OCI-LY3 (cell line): ENCODE results near the gene BTF3L4.

Source experiments
- H2AFZ ChIP-seq: fragments of 200-600, 300-600 bp; shearing (Covaris generic); 2 replicates; pipeline ENCODE4 v1.6.0; 2014; ENCODE audit warnings: antibody characterized with exemption, low read depth, low read length
- H3K27ac ChIP-seq: fragments of 200-600, 300-600 bp; sonication (generic); 2 replicates; pipeline ENCODE4 v1.5.1; 2014; ENCODE audit warnings: mild to moderate bottlenecking, low read length, moderate library complexity, mixed read lengths
- H3K27me3 ChIP-seq: fragments of 200-600, 300-600 bp; sonication (generic); 2 replicates; pipeline ENCODE4 v1.6.1; 2014; ENCODE audit warnings: low read depth, low read length, mixed read lengths
- H3K36me3 ChIP-seq: fragments of 200-600, 300-600 bp; sonication (generic); replicated peaks from 2 replicates; pipeline ENCODE3; 2014; ENCODE audit warnings: low read depth, low read length, mixed read lengths
- H3K4me1 ChIP-seq: fragments of 300-600, 200-600 bp; sonication (generic); 2 replicates; pipeline ENCODE4 v1.6.1; 2014; ENCODE audit warnings: low read length, mixed read lengths
- H3K4me2 ChIP-seq: fragments of 200-600, 300-600 bp; sonication (generic); 2 replicates; pipeline ENCODE4 v1.6.1; 2014; ENCODE audit warnings: low read length, mixed read lengths
- H3K4me3 ChIP-seq: fragments of 300-600, 200-600 bp; sonication (generic); 2 replicates; pipeline ENCODE4 v1.5.1; 2014; ENCODE audit warnings: antibody characterized with exemption, mild to moderate bottlenecking, low read length, moderate library complexity
- H3K79me2 ChIP-seq: fragments of 300-600, 200-600 bp; shearing (Covaris generic); 2 replicates; pipeline ENCODE4 v1.6.1; 2014; ENCODE audit warnings: mild to moderate bottlenecking, low read length, mixed read lengths
- H3K9ac ChIP-seq: fragments of 300-600, 200-600 bp; shearing (Covaris generic); 2 replicates; pipeline ENCODE4 v1.6.0; 2014; ENCODE audit warnings: mild to moderate bottlenecking, low read length, moderate library complexity
- H3K9me3 ChIP-seq: fragments of 200-600, 300-600 bp; shearing (Covaris generic); 2 replicates; pipeline ENCODE4 v1.6.1; 2014; ENCODE audit warnings: low read length, mixed read lengths; ENCODE audit not compliant: insufficient read depth
- H4K20me1 ChIP-seq: fragments of 200-600, 300-600 bp; sonication (generic); 2 replicates; pipeline ENCODE4 v1.6.1; 2016; ENCODE audit warnings: low read length, mixed read lengths; ENCODE audit not compliant: insufficient read depth
- CTCF ChIP-seq: fragments of 200-600, 300-600 bp; sonication (generic); IDR thresholded peaks from 2 replicates; pipeline ENCODE4 v1.5.1; 2014; ENCODE audit warnings: antibody characterized with exemption, low read length, low read depth
- EZH2phosphoT487 ChIP-seq: fragments of 200-600 bp; shearing (Covaris generic); IDR thresholded peaks from 2 replicates; pipeline ENCODE4 v1.6.1; 2018; ENCODE audit warnings: antibody characterized with exemption, mixed run types, low read depth

Gene BTF3L4

GRCh38 chr1:52032124-52032784 is 23.8 kb upstream of the BTF3L4 start:
- peak overlapping the region; percentile 80 for H3K4me2 ChIP-seq
- peaks cover 7% of the 10 kb centered on the region for H3K36me3 ChIP-seq
- H3K79me2 ChIP-seq = peaks cover 27% of the 10 kb centered on the region
- H3K9ac ChIP-seq = peak overlapping the region; percentile 80
- TF ChIP-seq EZH2phosphoT487 (no peak), CTCF (no peak)
- peak overlapping the region; percentile 91 for H3K4me3 ChIP-seq
- peaks cover 16% of the 10 kb centered on the region for H3K4me1 ChIP-seq
- no peaks in the 10 kb centered on the region for H3K9me3 ChIP-seq
- peaks cover 9% of the 10 kb centered on the region for H4K20me1 ChIP-seq
- H2AFZ ChIP-seq = no peak overlapping the region
- no peaks in the 10 kb centered on the region for H3K27me3 ChIP-seq
- no peak overlapping the region for H3K27ac ChIP-seq

DNA sequence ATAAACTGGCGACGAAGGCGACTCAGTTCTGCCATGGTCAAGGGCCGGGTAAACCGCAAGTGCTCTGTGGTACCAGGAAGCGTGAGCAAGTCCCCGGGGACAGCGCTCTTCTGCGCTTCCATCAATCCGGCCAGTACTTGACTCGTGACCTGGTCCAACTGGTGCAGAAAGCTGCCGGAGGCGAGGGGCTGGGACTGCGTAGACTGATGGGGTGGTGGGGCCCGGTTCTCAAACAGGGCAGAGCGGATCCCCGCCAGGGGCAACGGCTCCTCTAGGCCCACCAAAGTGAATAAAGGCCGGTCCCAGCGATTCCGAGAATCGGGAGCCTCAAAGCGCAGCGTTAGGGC is 23.3 kb upstream of the BTF3L4 start:
- peaks cover 7% of the 10 kb centered on the region for H3K36me3 ChIP-seq
- H3K27ac ChIP-seq = peak overlapping the region; percentile 44
- peak overlapping the region; percentile 91 for H3K4me3 ChIP-seq
- peaks cover 27% of the 10 kb centered on the region for H3K79me2 ChIP-seq
- H3K27me3 ChIP-seq = no peaks in the 10 kb centered on the region
- TF ChIP-seq CTCF (no peak), EZH2phosphoT487 (no peak)
- H3K4me2 ChIP-seq = peak overlapping the region; percentile 80
- no peak overlapping the region for H2AFZ ChIP-seq
- H4K20me1 ChIP-seq = peaks cover 9% of the 10 kb centered on the region
- peaks cover 16% of the 10 kb centered on the region for H3K4me1 ChIP-seq
- H3K9ac ChIP-seq = peak overlapping the region; percentile 80
- no peaks in the 10 kb centered on the region for H3K9me3 ChIP-seq

- Histone ChIP-seq H3K27ac (peak within 1 kb of the TSS; percentile 44), H3K9ac (peak within 1 kb of the TSS; percentile 80)
These were observed 22.7 kb upstream of the BTF3L4 start, which contains the start of gene KTI12 for GRCh38 chr1:52033190-52034049. Gene KTI12 (minus strand): TSS chr1:52033810. CDS start chr1:52033761, 49 bp downstream.

More at GRCh38 chr1:52033190-52034049, 22.7 kb upstream of the BTF3L4 start, which contains the start of gene KTI12:
- Histone ChIP-seq H3K4me1 (peaks cover 16% of the 10 kb centered on the region), H3K4me3 (peak within 1 kb of the TSS; percentile 91), H3K27me3 (no peaks in the 10 kb centered on the region), H3K4me2 (peak within 1 kb of the TSS; percentile 80), H4K20me1 (peaks cover 9% of the 10 kb centered on the region), H3K9me3 (no peaks in the 10 kb centered on the region), H3K79me2 (peaks cover 27% of the 10 kb centered on the region), H3K36me3 (peaks cover 7% of the 10 kb centered on the region), H2AFZ (peak within 1 kb of the TSS; percentile 60; the same call in 1 of the 2 replicates)
- no peak for TF ChIP-seq EZH2phosphoT487
- TF ChIP-seq CTCF = no peak
